Measurements from ENCODE around the gene TAC3.
"Not testable (repeated sequence)": the region's sequence is repeated elsewhere in the genome, so short reads cannot be mapped to it uniquely, and the experiment has no call there.

Gene TAC3

GRCh38 chr12:57003395-57003794 lies 12.9 kb downstream of the TAC3 start:
- DNase-seq (ENCODE audit: low spot score): no peak

- peak; percentile 84 for DNase-seq (ENCODE audit: low spot score)
Measured at GRCh38 chr12:57001448-57001906, 14.9 kb downstream of the TAC3 start.

- DNase-seq (ENCODE audit: low spot score): no peak
Measured at GRCh38 chr12:57000393-57000792, 15.9 kb downstream of the TAC3 start.

GRCh38 chr12:56999456-56999855 lies 16.9 kb downstream of the TAC3 start:
- no peak for DNase-seq (ENCODE audit: low spot score)

- DNase-seq (ENCODE audit: low spot score): no peak
Measured at GRCh38 chr12:56998981-56999380, 17.3 kb downstream of the TAC3 start.

- DNase-seq (ENCODE audit: low spot score): no peak
Measured at GRCh38 chr12:56998316-56998715, 18.0 kb downstream of the TAC3 start.

GRCh38 chr12:56996793-56997545 lies 19.4 kb downstream of the TAC3 start:
- no peak for DNase-seq (ENCODE audit: low spot score)

GRCh38 chr12:56995930-56996496 lies 20.3 kb downstream of the TAC3 start:
- no peak for DNase-seq (ENCODE audit: low spot score)

- no peak for DNase-seq (ENCODE audit: low spot score)
Measured at GRCh38 chr12:56995201-56995929, 21.0 kb downstream of the TAC3 start.

- no peak for DNase-seq (ENCODE audit: low spot score)
Measured at GRCh38 chr12:56994231-56994746, 22.0 kb downstream of the TAC3 start.

GRCh38 chr12:56993346-56993745 lies 23.0 kb downstream of the TAC3 start:
- DNase-seq (ENCODE audit: low spot score): no peak

- no peak for DNase-seq (ENCODE audit: low spot score)
Measured at GRCh38 chr12:56991319-56992246, 24.7 kb downstream of the TAC3 start.

GRCh38 chr12:56990648-56991318 lies 25.5 kb downstream of the TAC3 start:
- DNase-seq (ENCODE audit: low spot score): no peak

GRCh38 chr12:56989861-56990610 lies 26.3 kb downstream of the TAC3 start:
- DNase-seq (ENCODE audit: low spot score): no peak

GRCh38 chr12:56988207-56988739 lies 28.1 kb downstream of the TAC3 start:
- DNase-seq (ENCODE audit: low spot score): no peak

GRCh38 chr12:56987551-56988053 lies 28.7 kb downstream of the TAC3 start:
- DNase-seq (ENCODE audit: low spot score): peak; percentile 87

GRCh38 chr12:56987011-56987410 lies 29.3 kb downstream of the TAC3 start:
- DNase-seq (ENCODE audit: low spot score): no peak

- DNase-seq (ENCODE audit: low spot score): not testable (repeated sequence)
Measured at GRCh38 chr12:56985714-56986113, 30.6 kb downstream of the TAC3 start.

GRCh38 chr12:56983386-56983785 lies 32.9 kb downstream of the TAC3 start:
- DNase-seq (ENCODE audit: low spot score): no peak

All from AG08396 (cell line).